Kidney (tissue), 14 donors: Measurements from ENCODE around the gene DAND5. TPM values are rescaled to one million over a fixed set of nuclear protein-coding genes. Genes with fewer than 3 reads are reported as not detected.

Source experiments
- DNase-seq, 5 donors: peaks; one replicate each; pipeline ENCODE4 v3.0.0-alpha.2; 2013 to 2020
- FAIRE-seq: peaks from 2 replicates; lab custom pipeline; 2012; peaks lifted over from hg19 to GRCh38; lab: Jason Lieb, UNC
- H3K27ac ChIP-seq, 2 donors: one replicate each; pipeline ENCODE4 v1.7.0; 2013; ENCODE audit warnings: low read depth in 2 of 2, low read length in 2 of 2, inconsistent platforms in 1 of 2
- H3K27me3 ChIP-seq: one replicate; pipeline ENCODE4 v1.7.1; 2013; ENCODE audit warnings: low read length, inconsistent platforms; ENCODE audit not compliant: control insufficient read depth, insufficient read depth
- H3K36me3 ChIP-seq, 3 donors: one replicate each; pipeline versions ENCODE4 v1.7.0 to v1.7.1; 2013; ENCODE audit warnings: low read length in 3 of 3, control low read depth in 1 of 3, inconsistent platforms in 1 of 3; ENCODE audit not compliant: insufficient read depth in 3 of 3, control insufficient read depth in 2 of 3
- H3K4me1 ChIP-seq, 3 donors: one replicate each; pipeline versions ENCODE4 v1.7.0 to v1.7.1; 2013; ENCODE audit warnings: low read length in 3 of 3, inconsistent platforms in 1 of 3, low read depth in 1 of 3; ENCODE audit not compliant: control insufficient read depth in 2 of 3, insufficient read depth in 2 of 3
- H3K4me3 ChIP-seq, 3 donors: one replicate each; pipeline versions ENCODE4 v1.7.0 to v1.8.1; 2013; ENCODE audit warnings: low read length in 3 of 3, control low read depth in 1 of 3, inconsistent platforms in 1 of 3
- H3K9ac ChIP-seq, 3 donors: one replicate each; pipeline versions ENCODE4 v1.7.0 to v1.7.1; 2013; ENCODE audit warnings: low read length in 3 of 3, control low read depth in 1 of 3, inconsistent platforms in 1 of 3
- H3K9me3 ChIP-seq, 3 donors: one replicate each; pipeline versions ENCODE4 v1.7.0 to v1.7.1; 2013; ENCODE audit warnings: low read length in 3 of 3, control low read depth in 1 of 3, inconsistent platforms in 1 of 3; ENCODE audit not compliant: control insufficient read depth in 2 of 3, insufficient read depth in 1 of 3
- CTCF ChIP-seq: IDR thresholded peaks from 3 replicates; pipeline ENCODE4 v1.5.1; 2012; ENCODE audit warnings: mild to moderate bottlenecking, moderate library complexity, borderline replicate concordance; ENCODE audit not compliant: insufficient read depth; ENCODE audit errors: extremely low read depth
- intact Hi-C: fragments of 100-400 bp; cut with DNase I; formaldehyde crosslinking; loops from one replicate; pipeline ENCODE4 v1.11.1; 2022
- microRNA-seq: library from miRNA; unstranded; fragments of <30 nt; microRNA quantifications from one replicate; pipeline ENCODE4 v1.2.0, GENCODE V29; 2020
- polyA plus RNA-seq: library from polyadenylated mRNA; stranded (reverse); fragments of 350-450 nt; fragmentation: Illumina TruSeq; extraction: RNeasy Lipid Tissue Mini Kit (QIAGEN cat#74804); gene quantifications from one replicate; pipeline ENCODE4 v1.2.3, GENCODE V29; 2014; ENCODE audit warnings: low read depth, low replicate concordance; ENCODE audit not compliant: insufficient read depth
- total RNA-seq: library from RNA; stranded (reverse); fragmentation: NEBNext Ultra II Directional; extraction: Animal tissue kit (Norgen Biotek cat#: 25700); gene quantifications from one replicate; pipeline ENCODE4 v1.2.1, GENCODE V29; 2021
- donor health status: control.
- donor health status: control.
- donor health status: control.
- donor health status: control.
- donor health status: control.
- donor health status: DM: yes; HTN: yes; CAD: no.
- donor health status: Normal renal cell carcinoma (clear cell type).

Gene DAND5
- total and polyA plus RNA-seq, 2 donors from 2014 or later = not detected

- Histone ChIP-seq H3K27ac (peak overlapping the region; percentile 72 to 84), H3K9ac (peak overlapping the region in 1 of 3 donors; percentile 38), H3K4me1 (peaks cover 4 to 31% (median 8%) of the 10 kb centered on the region in 3 donors), H3K27me3 (peaks cover 55% of the 10 kb centered on the region), H3K9me3 (no peaks in the 10 kb centered on the region), H3K4me3 (peak overlapping the region in 1 of 3 donors; percentile 50), H3K36me3 (no peaks in the 10 kb centered on the region)
- peak in 1 of 5 donors; percentile 87 for DNase-seq
- intact Hi-C loops = no loop called here
- no peak for FAIRE-seq
- no peak for TF ChIP-seq CTCF
Measured at GRCh38 chr19:13022111-13022858, 52.9 kb downstream of the DAND5 start.

- Histone ChIP-seq H3K4me1 (peaks cover 4 to 29% (median 8%) of the 10 kb centered on the region in 3 donors), H3K9ac (peak overlapping the region in 1 of 3 donors; percentile 38)
- intact Hi-C loops = no loop called here
Measured at GRCh38 chr19:13022859-13023636, 53.7 kb downstream of the DAND5 start.

GRCh38 chr19:13023656-13024055, 54.3 kb downstream of the DAND5 start:
- peak overlapping the region in 1 of 3 donors; percentile 50 for H3K4me3 ChIP-seq
- no peak overlapping the region for H3K9ac ChIP-seq
- no peak overlapping the region for H3K27ac ChIP-seq
- H3K9me3 ChIP-seq = no peaks in the 10 kb centered on the region
- no peak for TF ChIP-seq CTCF
- H3K4me1 ChIP-seq = peaks cover 4 to 26% (median 8%) of the 10 kb centered on the region in 3 donors
- peaks cover 51% of the 10 kb centered on the region for H3K27me3 ChIP-seq
- DNase-seq (no peak), FAIRE-seq (no peak)
- peaks cover 0 to 2% (median 0%) of the 10 kb centered on the region in 3 donors for H3K36me3 ChIP-seq
- intact Hi-C loops = no loop called here

More at GRCh38 chr19:13022859-13023636, 53.7 kb downstream of the DAND5 start:
- DNase-seq = peak in 4 of 5 donors; percentile 68 to 95 (median 85)
- H3K27me3 ChIP-seq = peaks cover 49% of the 10 kb centered on the region
- H3K27ac ChIP-seq = peak overlapping the region; percentile 72 to 84
- TF ChIP-seq CTCF = no peak
- peaks cover 0 to 2% (median 0%) of the 10 kb centered on the region in 3 donors for H3K36me3 ChIP-seq
- no peak for FAIRE-seq
- no peaks in the 10 kb centered on the region for H3K9me3 ChIP-seq
- H3K4me3 ChIP-seq = peak overlapping the region; percentile 17 to 56 (median 50)

Small RNAs within 50 kb of the gene (microRNA-seq; reads per million reads assigned to microRNA genes)
- gene MIR5695 (not detected), gene MIR6515 (not detected)

Other genes starting within 250 kb of the DAND5 start
- gene TNPO2, start 245.6 kb upstream of the DAND5 start, total RNA-seq = 62.7 TPM
- gene TNPO2, start 245.6 kb upstream of the DAND5 start, polyA plus RNA-seq = 20.5 TPM
- 135 TPM for gene TRIR, start 234.9 kb upstream of the DAND5 start, total RNA-seq
- 321 TPM for gene TRIR, start 234.9 kb upstream of the DAND5 start, polyA plus RNA-seq
- gene GET3, start 232.1 kb upstream of the DAND5 start, total RNA-seq = 71.3 TPM
- gene GET3, start 232.1 kb upstream of the DAND5 start, polyA plus RNA-seq = 132 TPM
- gene BEST2, start 217.8 kb upstream of the DAND5 start, total RNA-seq = not detected
- not detected for gene BEST2, start 217.8 kb upstream of the DAND5 start, polyA plus RNA-seq
- gene HOOK2, start 194.0 kb upstream of the DAND5 start, total RNA-seq = 58.1 TPM
- gene HOOK2, start 194.0 kb upstream of the DAND5 start, polyA plus RNA-seq = 41.8 TPM
- 128 TPM for gene JUNB, start 178.1 kb upstream of the DAND5 start, total RNA-seq
- gene JUNB, start 178.1 kb upstream of the DAND5 start, polyA plus RNA-seq = 142 TPM
- 171 TPM for gene PRDX2, start 167.8 kb upstream of the DAND5 start, total RNA-seq
- 664 TPM for gene PRDX2, start 167.8 kb upstream of the DAND5 start, polyA plus RNA-seq
- gene THSD8, start 167.5 kb upstream of the DAND5 start, total RNA-seq = 3.2 TPM
- gene THSD8, start 167.5 kb upstream of the DAND5 start, polyA plus RNA-seq = 10.0 TPM
- gene RNASEH2A, start 163.0 kb upstream of the DAND5 start, total RNA-seq = 7.9 TPM
- 1.3 TPM for gene RNASEH2A, start 163.0 kb upstream of the DAND5 start, polyA plus RNA-seq
- not detected for gene RTBDN, start 135.0 kb upstream of the DAND5 start, total RNA-seq
- gene RTBDN, start 135.0 kb upstream of the DAND5 start, polyA plus RNA-seq = not detected
- 0.35 TPM for gene MAST1, start 131.1 kb upstream of the DAND5 start, total RNA-seq
- 0.39 TPM for gene MAST1, start 131.1 kb upstream of the DAND5 start, polyA plus RNA-seq
- 34.7 TPM for gene DNASE2, start 88.1 kb upstream of the DAND5 start, total RNA-seq
- 50.9 TPM for gene DNASE2, start 88.1 kb upstream of the DAND5 start, polyA plus RNA-seq
- not detected for gene KLF1, start 82.4 kb upstream of the DAND5 start, total RNA-seq
- gene KLF1, start 82.4 kb upstream of the DAND5 start, polyA plus RNA-seq = not detected
- gene GCDH, start 78.4 kb upstream of the DAND5 start, total RNA-seq = 21.9 TPM
- gene GCDH, start 78.4 kb upstream of the DAND5 start, polyA plus RNA-seq = 45.6 TPM
- gene SYCE2, start 50.3 kb upstream of the DAND5 start, total RNA-seq = not detected
- gene SYCE2, start 50.3 kb upstream of the DAND5 start, polyA plus RNA-seq = not detected
- 48.0 TPM for gene FARSA, start 35.9 kb upstream of the DAND5 start, total RNA-seq
- gene FARSA, start 35.9 kb upstream of the DAND5 start, polyA plus RNA-seq = 58.2 TPM
- gene CALR, start 31.0 kb upstream of the DAND5 start, total RNA-seq = 1,087 TPM
- 1,037 TPM for gene CALR, start 31.0 kb upstream of the DAND5 start, polyA plus RNA-seq
- 79.2 TPM for gene RAD23A, start 23.7 kb upstream of the DAND5 start, total RNA-seq
- gene RAD23A, start 23.7 kb upstream of the DAND5 start, polyA plus RNA-seq = 105 TPM
- gene GADD45GIP1, start 12.4 kb upstream of the DAND5 start, total RNA-seq = 18.4 TPM
- gene GADD45GIP1, start 12.4 kb upstream of the DAND5 start, polyA plus RNA-seq = 71.3 TPM
- gene NFIX, start 25.9 kb downstream of the DAND5 start, total RNA-seq = 65.0 TPM
- gene NFIX, start 25.9 kb downstream of the DAND5 start, polyA plus RNA-seq = 4.3 TPM
- 13.8 TPM for gene LYL1, start 133.3 kb downstream of the DAND5 start, total RNA-seq
- gene LYL1, start 133.3 kb downstream of the DAND5 start, polyA plus RNA-seq = 8.5 TPM
- 40.0 TPM for gene TRMT1, start 147.2 kb downstream of the DAND5 start, total RNA-seq
- gene TRMT1, start 147.2 kb downstream of the DAND5 start, polyA plus RNA-seq = 22.7 TPM
- 46.1 TPM for gene NACC1, start 148.7 kb downstream of the DAND5 start, total RNA-seq
- gene NACC1, start 148.7 kb downstream of the DAND5 start, polyA plus RNA-seq = 16.7 TPM
- gene STX10, start 180.8 kb downstream of the DAND5 start, total RNA-seq = 39.5 TPM
- gene STX10, start 180.8 kb downstream of the DAND5 start, polyA plus RNA-seq = 52.9 TPM
- 73.9 TPM for gene IER2, start 180.8 kb downstream of the DAND5 start, total RNA-seq
- gene IER2, start 180.8 kb downstream of the DAND5 start, polyA plus RNA-seq = 96.7 TPM